IMR-90 (cell line): Measurements from ENCODE around the gene SH3TC1. TPM values are rescaled to one million over a fixed set of nuclear protein-coding genes. Genes with fewer than 3 reads are reported as not detected.

Experiments
- ATAC-seq: fragments of 200-7000 bp; cut with Tn5 transposase; 2 replicates; pipeline ENCODE4 v1.9.1; 2020; ENCODE audit warnings: low read depth, mild to moderate bottlenecking, moderate library complexity
- BruUV-seq: library from RNA; stranded (reverse); fragments of 400-500 nt; replicated peaks from 2 replicates; lab custom pipeline; 2021; lab: Mats Ljungman, UMichigan
- CTCF ChIA-PET: fragments of 300-600 bp; formaldehyde crosslinking; extraction: SDS; loops from one replicate; lab custom pipeline; 2021; ENCODE audit warnings: antibody characterized with exemption; lab: Yijun Ruan, JAX
- POLR2A ChIA-PET: fragments of 300-600 bp; sonication (Branson Sonifier 250); formaldehyde crosslinking; loops from one replicate; lab custom pipeline; 2022; ENCODE audit warnings: antibody characterized with exemption; ENCODE audit not compliant: unreplicated experiment; lab: Charles Lee
- DNase-seq: peaks from one replicate; pipeline ENCODE4 v3.0.0; 2013
- H2AFZ ChIP-seq: replicated peaks from 2 replicates; pipeline ENCODE3; 2013; ENCODE audit warnings: low read length, mild to moderate bottlenecking; ENCODE audit not compliant: poor library complexity
- H2AK5ac ChIP-seq: 2 replicates; pipeline ENCODE4 v1.6.1; 2013; ENCODE audit warnings: low read depth, low read length, inconsistent platforms
- H2AK9ac ChIP-seq: replicated peaks from 2 replicates; pipeline ENCODE3; 2013; ENCODE audit warnings: mild to moderate bottlenecking, low read depth, low read length, moderate library complexity; ENCODE audit not compliant: poor library complexity
- H2BK120ac ChIP-seq: 2 replicates; pipeline ENCODE4 v1.6.1; 2013; ENCODE audit warnings: low read depth, low read length, inconsistent platforms
- H2BK15ac ChIP-seq: 3 replicates; pipeline ENCODE4 v1.6.1; 2013; ENCODE audit warnings: low read depth, low read length, inconsistent platforms
- H2BK20ac ChIP-seq: 2 replicates; pipeline ENCODE4 v1.6.1; 2013; ENCODE audit warnings: low read depth, mild to moderate bottlenecking, inconsistent platforms, low read length, moderate library complexity
- H2BK5ac ChIP-seq: 2 replicates; pipeline ENCODE4 v1.6.1; 2013; ENCODE audit warnings: mild to moderate bottlenecking, low read depth, low read length, inconsistent platforms; ENCODE audit not compliant: poor library complexity, severe bottlenecking
- H3K14ac ChIP-seq: replicated peaks from 2 replicates; pipeline ENCODE4 v1.6.1; 2013; ENCODE audit warnings: low read depth, low read length, inconsistent platforms
- H3K18ac ChIP-seq: 2 replicates; pipeline ENCODE4 v1.6.1; 2013; ENCODE audit warnings: low read depth, low read length, control low read depth
- H3K23ac ChIP-seq: 2 replicates; pipeline ENCODE4 v1.6.1; 2013; ENCODE audit warnings: low read depth, low read length, inconsistent platforms
- H3K27ac ChIP-seq: 2 replicates; pipeline ENCODE4 v1.5.1; 2013; ENCODE audit warnings: mild to moderate bottlenecking, control low read depth, low read length; ENCODE audit not compliant: insufficient read depth
- H3K27me3 ChIP-seq: 2 replicates; pipeline ENCODE4 v1.6.1; 2013; ENCODE audit warnings: low read length; ENCODE audit not compliant: control insufficient read depth, insufficient read depth
- H3K36me3 ChIP-seq: 2 replicates; pipeline ENCODE4 v1.6.1; 2013; ENCODE audit warnings: low read length, mixed read lengths; ENCODE audit not compliant: control insufficient read depth, insufficient read depth
- H3K4ac ChIP-seq: 2 replicates; pipeline ENCODE4 v1.6.1; 2013; ENCODE audit warnings: low read depth, low read length, inconsistent platforms
- H3K4me1 ChIP-seq: 2 replicates; pipeline ENCODE4 v1.6.1; 2013; ENCODE audit warnings: low read length, mixed read lengths; ENCODE audit not compliant: control insufficient read depth, insufficient read depth
- H3K4me2 ChIP-seq: 2 replicates; pipeline ENCODE4 v1.6.1; 2013; ENCODE audit warnings: low read depth, mild to moderate bottlenecking, control low read depth, low read length, moderate library complexity
- H3K4me3 ChIP-seq: 2 replicates; pipeline ENCODE4 v1.5.1; 2013; ENCODE audit warnings: low read depth, mild to moderate bottlenecking, control low read depth, low read length, moderate library complexity; ENCODE audit not compliant: insufficient read depth
- H3K56ac ChIP-seq: 2 replicates; pipeline ENCODE4 v1.6.1; 2013; ENCODE audit warnings: low read length, inconsistent platforms; ENCODE audit not compliant: insufficient read depth; ENCODE audit errors: extremely low read depth
- H3K79me1 ChIP-seq, 2 experiments: 2 replicates each; pipeline ENCODE4 v1.6.1; 2013; ENCODE audit warnings: low read length in 2 of 2, inconsistent platforms in 1 of 2, low read depth in 1 of 2
- H3K9ac ChIP-seq: 2 replicates; pipeline ENCODE4 v1.6.1; 2013; ENCODE audit warnings: low read depth, low read length, control low read depth
- H3K9me1 ChIP-seq: 2 replicates; pipeline ENCODE4 v1.6.1; 2013; ENCODE audit warnings: low read length, inconsistent platforms; ENCODE audit not compliant: insufficient read depth
- H3K9me3 ChIP-seq: 2 replicates; pipeline ENCODE4 v1.6.1; 2013; ENCODE audit warnings: low read length; ENCODE audit not compliant: control insufficient read depth, insufficient read depth
- H4K20me1 ChIP-seq: 2 replicates; pipeline ENCODE4 v1.6.1; 2013; ENCODE audit warnings: low read length, inconsistent platforms; ENCODE audit not compliant: insufficient read depth
- H4K5ac ChIP-seq: 2 replicates; pipeline ENCODE4 v1.6.1; 2013; ENCODE audit warnings: mild to moderate bottlenecking, low read depth, low read length, control low read depth
- H4K8ac ChIP-seq, 2 experiments: 2 replicates each; pipeline ENCODE4 v1.6.1; 2013; ENCODE audit warnings: low read depth in 2 of 2, low read length in 2 of 2, control low read depth in 1 of 2, inconsistent platforms in 1 of 2
- H4K91ac ChIP-seq: 2 replicates; pipeline ENCODE4 v1.6.1; 2013; ENCODE audit warnings: low read depth, low read length, inconsistent platforms; ENCODE audit not compliant: insufficient read depth
- BHLHE40 ChIP-seq: fragments of 150-350 bp; IDR thresholded peaks from 2 replicates; pipeline ENCODE4 v1.6.1; 2016; ENCODE audit warnings: mild to moderate bottlenecking, low read depth, low read length
- CEBPB ChIP-seq: IDR thresholded peaks from 2 replicates; pipeline ENCODE4 v1.6.1; 2012; ENCODE audit warnings: low read depth, low read length, improper control_type of control experiment
- CHD1 ChIP-seq: IDR thresholded peaks from 2 replicates; pipeline ENCODE4 v1.6.1; 2012; ENCODE audit warnings: low read depth, low read length, improper control_type of control experiment
- CTCF ChIP-seq: conservative IDR thresholded peaks from 2 replicates; pipeline ENCODE4 v1.5.1; 2012; ENCODE audit warnings: mild to moderate bottlenecking, low read depth, low read length, improper control_type of control experiment
- ELK1 ChIP-seq: fragments of 150-350 bp; IDR thresholded peaks from 2 replicates; pipeline ENCODE4 v1.6.1; 2016; ENCODE audit warnings: low read depth, mild to moderate bottlenecking, low read length, moderate library complexity, borderline replicate concordance
- FOS ChIP-seq: fragments of 150-350 bp; IDR thresholded peaks from 2 replicates; pipeline ENCODE4 v1.6.1; 2016; ENCODE audit warnings: low read depth, low read length
- MXI1 ChIP-seq: IDR thresholded peaks from 2 replicates; pipeline ENCODE4 v1.6.1; 2012; ENCODE audit warnings: low read depth, mild to moderate bottlenecking, low read length, moderate library complexity, borderline replicate concordance
- NFE2L2 ChIP-seq: fragments of 150-350 bp; IDR thresholded peaks from 2 replicates; pipeline ENCODE4 v1.6.1; 2016; ENCODE audit warnings: low read depth, mild to moderate bottlenecking, low read length
- POLR2A ChIP-seq: IDR thresholded peaks from 2 replicates; pipeline ENCODE4 v1.6.1; 2012; ENCODE audit warnings: mild to moderate bottlenecking, low read depth, low read length
- RAD21 ChIP-seq: IDR thresholded peaks from 2 replicates; pipeline ENCODE4 v1.6.1; 2012; ENCODE audit warnings: low read length, improper control_type of control experiment
- SMC3 ChIP-seq: fragments of 150-350 bp; IDR thresholded peaks from 2 replicates; pipeline ENCODE4 v1.6.1; 2016; ENCODE audit warnings: low read depth, mild to moderate bottlenecking, antibody characterized with exemption, low read length, moderate library complexity
- USF2 ChIP-seq: fragments of 150-350 bp; IDR thresholded peaks from 2 replicates; pipeline ENCODE4 v1.6.1; 2017; ENCODE audit warnings: mild to moderate bottlenecking, antibody characterized with exemption, low read length, low read depth
- WGBS, 2 experiments: methylation state at CpG; one replicate each; pipeline versions ENCODE4 v1.1.5 to v1.1.7; 2013; ENCODE audit warnings: missing lambda C conversion rate in 2 of 2; ENCODE audit not compliant: insufficient read length in 1 of 2; ENCODE audit errors: extremely low coverage in 2 of 2; 5-methylcytosine and 5-hydroxymethylcytosine counted together
- dilution Hi-C: fragments of 300-500 bp; cut with HindIII; formaldehyde crosslinking; loops from one replicate; pipeline ENCODE4 v1.14.3; 2018; ENCODE audit warnings: low sequenced_read_pairs; ENCODE audit not compliant: unreplicated experiment
- in situ Hi-C: fragments of 300-500 bp; cut with MboI; formaldehyde crosslinking; loops from 3 replicates; pipeline ENCODE4 v1.14.3; 2019; ENCODE audit warnings: low sequenced_read_pairs, inconsistent platforms, mixed read lengths
- intact Hi-C: fragments of 100-400 bp; cut with micrococcal nuclease; formaldehyde crosslinking; loops from 2 replicates; pipeline ENCODE4 v1.10.0; 2022
- polyA plus RNA-seq, 3 experiments: library from polyadenylated mRNA; depleted of rRNA; stranded (reverse); fragments of >200 nt; gene quantifications; 2 replicates each; pipeline ENCODE4 v1.2.3, GENCODE V29; 2012; ENCODE audit warnings: low replicate concordance in 1 of 3
- total RNA-seq: library from RNA; depleted of rRNA; stranded (reverse); fragments of >200 nt; gene quantifications from 2 replicates; pipeline ENCODE4 v1.2.3, GENCODE V29; 2012

SH3TC1 gene
- total and polyA plus RNA-seq, 2 of the 4 experiments (the other 2 are of a cell fraction), result 1.6 to 2.2 TPM

GRCh38 chr4:8181844-8182243, 17.2 kb upstream of the SH3TC1 start:
- Histone ChIP-seq H3K4me2 (no peak overlapping the region), H3K4me1 (peaks cover 9% of the 10 kb centered on the region)
- no peak for ATAC-seq

More at GRCh38 chr4:8181844-8182243, 17.2 kb upstream of the SH3TC1 start:
- ChIA-PET CTCF (no interaction called here), POLR2A (no interaction called here)
- Histone ChIP-seq H2AFZ (peak overlapping the region; percentile 11), H2AK9ac (peak overlapping the region; percentile 81), H2AK5ac (peak overlapping the region; percentile 65; the same call in 1 of the 2 replicates), H3K36me3 (no peaks in the 10 kb centered on the region), H2BK20ac (no peak overlapping the region), H3K4me3 (no peak overlapping the region), H3K9me1 (peaks cover 16% of the 10 kb centered on the region), H3K18ac (no peak overlapping the region), H3K56ac (no peak overlapping the region), H3K9ac (no peak overlapping the region), H3K79me1 (no peaks in the 10 kb centered on the region), H2BK120ac (no peak overlapping the region), H3K14ac (no peak overlapping the region), H4K5ac (no peak overlapping the region), H4K91ac (no peak overlapping the region), H2BK5ac (no peak overlapping the region), H3K9me3 (no peaks in the 10 kb centered on the region), H3K23ac (no peak overlapping the region), H4K20me1 (peaks cover 3% of the 10 kb centered on the region; the same call in 1 of the 2 replicates), H2BK15ac (no peak overlapping the region), H3K4ac (no peak overlapping the region), H3K27ac (no peak overlapping the region), H3K27me3 (peaks cover 13% of the 10 kb centered on the region; the same call in 1 of the 2 replicates), H4K8ac (no peak overlapping the region)
- in situ Hi-C loops, result no loop called here
- DNase-seq, result no peak
- TF ChIP-seq CEBPB (no peak), MXI1 (no peak), FOS (no peak), CHD1 (no peak), ELK1 (no peak), POLR2A (no peak), CTCF (no peak), SMC3 (no peak), USF2 (no peak), NFE2L2 (no peak), BHLHE40 (no peak), RAD21 (no peak)
- 69% methylated on average over 6 of the region's 7 CpGs; no CpG with 5 or more reads in 1 of the 2 experiments for WGBS, 2 experiments
- intact Hi-C loops, result no loop called here
- dilution Hi-C loops, result no loop called here
- BruUV-seq, result no TSS peak
